ENCODE results near the gene SDK1. TPM values are rescaled to one million over a fixed set of nuclear protein-coding genes. Genes with fewer than 3 reads are reported as not detected.

The SDK1 gene
- total RNA-seq, 4 donors from 2014 or later: 1.2 to 1.8 (median 1.5) TPM

DNA sequence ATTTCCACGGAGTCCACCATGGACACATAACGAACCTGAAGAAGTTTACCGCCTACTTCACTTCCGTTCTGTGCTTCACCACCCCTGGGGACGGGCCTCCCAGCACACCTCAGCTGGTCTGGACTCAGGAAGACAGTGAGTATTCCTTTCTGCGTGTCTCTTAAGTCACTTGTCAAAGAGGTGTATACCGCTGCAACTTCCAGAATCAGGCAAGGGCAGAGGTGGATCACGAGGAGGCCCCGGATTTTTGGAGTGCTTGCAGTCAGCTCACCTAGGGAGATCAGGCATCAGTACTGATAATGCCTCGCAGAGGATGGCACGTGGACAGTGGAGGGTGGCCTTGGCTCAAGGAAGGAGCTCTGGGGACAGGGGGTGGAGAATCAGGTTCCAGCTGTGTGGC is 750.6 kb downstream of the SDK1 start:
- in situ Hi-C loops (cut with MboI; ENCODE audit: low sequenced_read_pairs in 4 of 4) (no loop called here), intact Hi-C loops (cut with DNase I; ENCODE audit: low total_unique reads) (no loop called here)
- TF ChIP-seq POLR2A (IDR thresholded peaks at IDR 0.05) (no peak), CTCF (IDR thresholded peaks at IDR 0.05 in 4 of 5, conservative IDR thresholded peaks at IDR 0.05 in 1 of 5) (no peak)
- H3K36me3 ChIP-seq: no peaks in the 10 kb centered on the region
- no peaks in the 10 kb centered on the region for H3K27me3 ChIP-seq
- H3K4me3 ChIP-seq: no peak overlapping the region
- no peaks in the 10 kb centered on the region for H3K4me1 ChIP-seq
- DNase-seq: no peak
- no peak for ATAC-seq
- H3K9me3 ChIP-seq: no peaks in the 10 kb centered on the region
- no peak overlapping the region for H3K27ac ChIP-seq

DNA sequence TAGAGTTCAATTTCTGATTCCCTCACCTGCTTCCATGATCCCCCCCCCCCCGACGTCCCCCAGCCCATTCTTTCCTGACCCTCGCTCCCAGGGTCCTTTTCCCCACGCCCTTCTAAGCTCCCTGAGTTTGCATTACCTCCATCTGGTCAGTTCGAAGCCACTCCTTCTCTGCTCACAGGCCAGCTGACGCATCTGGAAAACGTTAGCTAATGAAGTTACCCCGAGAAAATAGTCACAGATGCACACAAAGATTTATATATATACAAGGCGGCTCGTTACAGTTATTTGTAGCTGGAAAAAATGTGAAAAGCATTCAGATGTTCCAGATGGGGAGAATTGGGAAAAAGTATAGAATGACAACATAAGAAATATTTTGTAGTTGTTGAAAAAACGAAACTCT is 751.1 kb downstream of the SDK1 start:
- TF ChIP-seq CTCF (IDR thresholded peaks at IDR 0.05 in 4 of 5, conservative IDR thresholded peaks at IDR 0.05 in 1 of 5) (no peak), POLR2A (IDR thresholded peaks at IDR 0.05) (no peak)
- Histone ChIP-seq H3K36me3 (no peaks in the 10 kb centered on the region), H3K27me3 (no peaks in the 10 kb centered on the region), H3K4me3 (no peak overlapping the region), H3K27ac (no peak overlapping the region), H3K4me1 (no peaks in the 10 kb centered on the region), H3K9me3 (no peaks in the 10 kb centered on the region)
- no peak for ATAC-seq
- intact Hi-C loops (cut with DNase I; ENCODE audit: low total_unique reads) (no loop called here), in situ Hi-C loops (cut with MboI; ENCODE audit: low sequenced_read_pairs in 4 of 4) (no loop called here)
- no peak for DNase-seq

- DNase-seq (no peak), ATAC-seq (no peak)
- in situ Hi-C loops (cut with MboI; ENCODE audit: low sequenced_read_pairs in 4 of 4) (no loop called here), intact Hi-C loops (cut with DNase I; ENCODE audit: low total_unique reads) (no loop called here)
- H3K36me3 ChIP-seq: no peaks in the 10 kb centered on the region
- H3K27me3 ChIP-seq: no peaks in the 10 kb centered on the region
- H3K4me1 ChIP-seq: no peaks in the 10 kb centered on the region
- no peak overlapping the region for H3K4me3 ChIP-seq
- no peak overlapping the region for H3K27ac ChIP-seq
- no peaks in the 10 kb centered on the region for H3K9me3 ChIP-seq
- TF ChIP-seq POLR2A (IDR thresholded peaks at IDR 0.05) (no peak), CTCF (IDR thresholded peaks at IDR 0.05 in 4 of 5, conservative IDR thresholded peaks at IDR 0.05 in 1 of 5) (no peak)
These were observed 753.1 kb downstream of the SDK1 start for GRCh38 chr7:4054158-4054557.

DNA sequence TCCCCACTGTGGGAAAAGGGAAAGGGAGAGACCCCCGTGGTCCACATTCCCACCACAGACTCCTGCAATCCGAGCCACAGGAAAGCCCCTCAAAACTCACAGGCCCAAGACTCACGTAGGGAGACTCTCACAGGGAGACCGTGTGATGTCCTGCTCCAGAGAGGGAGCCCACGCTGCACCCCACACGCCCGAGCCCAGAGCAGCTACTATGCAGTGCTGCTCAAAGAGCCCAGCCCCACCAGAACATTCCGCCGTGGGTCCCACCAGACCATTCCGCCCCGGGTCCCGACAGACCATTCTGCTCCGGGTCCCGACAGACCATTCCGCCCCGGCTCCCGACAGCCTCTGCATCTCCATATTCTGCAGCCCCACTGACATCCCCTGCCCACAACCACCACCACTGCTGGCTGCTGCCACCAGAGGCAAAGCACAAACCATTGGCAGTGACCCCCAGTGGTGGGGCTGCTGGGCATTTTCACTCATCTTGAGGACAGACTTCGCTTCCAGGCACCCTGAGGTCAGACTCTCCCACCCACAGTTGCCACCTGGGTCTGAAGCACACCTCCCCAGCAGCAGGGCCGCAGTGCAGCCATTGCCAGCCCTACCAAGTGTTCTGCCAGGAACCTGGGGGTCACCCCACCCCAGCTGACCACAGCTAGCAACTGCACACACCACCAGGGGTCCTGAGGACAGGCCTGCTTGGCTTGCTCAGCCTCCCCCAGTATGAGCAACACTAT is 755.7 kb downstream of the SDK1 start:
- in situ Hi-C loops (cut with MboI; ENCODE audit: low sequenced_read_pairs in 4 of 4) (no loop called here), intact Hi-C loops (cut with DNase I; ENCODE audit: low total_unique reads) (no loop called here)
- Histone ChIP-seq H3K27me3 (no peaks in the 10 kb centered on the region), H3K4me3 (no peak overlapping the region), H3K27ac (no peak overlapping the region), H3K4me1 (no peaks in the 10 kb centered on the region), H3K36me3 (no peaks in the 10 kb centered on the region), H3K9me3 (no peaks in the 10 kb centered on the region)
- no peak for TF ChIP-seq CTCF (IDR thresholded peaks at IDR 0.05 in 4 of 5, conservative IDR thresholded peaks at IDR 0.05 in 1 of 5)
- no peak for TF ChIP-seq POLR2A (IDR thresholded peaks at IDR 0.05)
- DNase-seq (no peak), ATAC-seq (no peak)

DNA sequence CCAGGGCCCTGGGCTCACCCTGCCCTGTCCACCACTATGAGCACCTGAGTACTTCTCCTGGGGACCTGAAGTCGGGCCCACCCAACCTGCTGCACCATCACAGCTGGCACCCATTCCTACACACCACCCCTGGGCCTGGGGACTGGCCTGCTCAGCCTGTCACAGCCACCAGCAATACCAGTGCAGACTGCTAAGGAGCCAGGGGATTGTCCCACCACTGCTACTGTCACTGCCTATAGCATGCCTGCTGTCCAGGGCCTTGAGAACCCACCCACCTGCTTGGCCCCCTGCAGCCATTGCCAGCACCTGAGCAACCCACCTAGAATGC is 756.2 kb downstream of the SDK1 start:
- no peak for ATAC-seq
- in situ Hi-C loops (cut with MboI; ENCODE audit: low sequenced_read_pairs in 4 of 4): no loop called here
- intact Hi-C loops (cut with DNase I; ENCODE audit: low total_unique reads): no loop called here

More for the DNA sequence above, 756.2 kb downstream of the SDK1 start:
- Histone ChIP-seq H3K36me3 (no peaks in the 10 kb centered on the region), H3K4me1 (no peaks in the 10 kb centered on the region), H3K27ac (no peak overlapping the region), H3K27me3 (no peaks in the 10 kb centered on the region), H3K4me3 (no peak overlapping the region), H3K9me3 (no peaks in the 10 kb centered on the region)
- DNase-seq: no peak
- no peak for TF ChIP-seq CTCF (IDR thresholded peaks at IDR 0.05 in 4 of 5, conservative IDR thresholded peaks at IDR 0.05 in 1 of 5)
- no peak for TF ChIP-seq POLR2A (IDR thresholded peaks at IDR 0.05)
